ENCODE results near the gene DNAJB1. TPM values are rescaled to one million over a fixed set of nuclear protein-coding genes. Genes with fewer than 3 reads are reported as not detected.

DNAJB1 gene
- total RNA-seq, 1 experiment from 2014 or later: 71.6 TPM

- intact Hi-C loops (cut with micrococcal nuclease): loop anchor here (5.0 kb wide), 2 partner anchors 33 to 108 kb away; no protein-coding TSS in a partner anchor
- TF ChIP-seq CTCF (IDR thresholded peaks at IDR 0.05; ENCODE audit: unreplicated experiment): no peak
- H3K9me3 Mint-ChIP-seq (ENCODE audit: unreplicated experiment): no peaks in the 10 kb centered on the region
- ChIA-PET CTCF (interaction anchor here (0.6 kb wide), 3 partner anchors 117 to 609 kb away, joined by 3 read pairs; no protein-coding TSS in a partner anchor), POLR2A (no interaction called here)
- no peak for DNase-seq (ENCODE audit: unreplicated experiment)
- no peak overlapping the region for H3K27ac Mint-ChIP-seq (ENCODE audit: low read depth, unreplicated experiment)
- peaks cover 53% of the 10 kb centered on the region for H3K36me3 Mint-ChIP-seq (ENCODE audit: insufficient read depth, unreplicated experiment)
- H3K27me3 Mint-ChIP-seq (ENCODE audit: insufficient read depth, unreplicated experiment): no peaks in the 10 kb centered on the region
- no peak overlapping the region for H3K4me3 Mint-ChIP-seq (ENCODE audit: unreplicated experiment)
- BruUV-seq (replicated peaks): TSS peak; percentile 30
- H3K4me1 Mint-ChIP-seq (ENCODE audit: insufficient read depth, unreplicated experiment): no peaks in the 10 kb centered on the region
Measured at GRCh38 chr19:14470031-14470876, 47.9 kb downstream of the DNAJB1 start.

GRCh38 chr19:14467816-14468215, 50.4 kb downstream of the DNAJB1 start:
- intact Hi-C loops (cut with micrococcal nuclease): no loop called here
- CTCF ChIA-PET: interaction anchor here (0.6 to 1.6 kb wide), 9 partner anchors 8 to 589 kb away, joined by 3 to 6 read pairs (median 3); partner anchors contain the start of genes ASF1B and GIPC1

GRCh38 chr19:14467391-14467790, 50.8 kb downstream of the DNAJB1 start:
- no peaks in the 10 kb centered on the region for H3K4me1 Mint-ChIP-seq (ENCODE audit: insufficient read depth, unreplicated experiment)
- no peaks in the 10 kb centered on the region for H3K27me3 Mint-ChIP-seq (ENCODE audit: insufficient read depth, unreplicated experiment)
- no TSS peak for BruUV-seq (replicated peaks)
- DNase-seq (ENCODE audit: unreplicated experiment): no peak
- ChIA-PET POLR2A (interaction anchor here (0.6 kb wide), 1 partner anchor 14 kb away, joined by 3 read pairs; no protein-coding TSS in a partner anchor), CTCF (interaction anchor here (1.1 to 1.6 kb wide), 4 partner anchors 8 to 588 kb away, joined by 3 to 6 read pairs (median 4); no protein-coding TSS in a partner anchor)
- H3K36me3 Mint-ChIP-seq (ENCODE audit: insufficient read depth, unreplicated experiment): peaks cover 62% of the 10 kb centered on the region
- H3K4me3 Mint-ChIP-seq (ENCODE audit: unreplicated experiment): no peak overlapping the region
- H3K9me3 Mint-ChIP-seq (ENCODE audit: unreplicated experiment): no peaks in the 10 kb centered on the region
- intact Hi-C loops (cut with micrococcal nuclease): no loop called here
- no peak overlapping the region for H3K27ac Mint-ChIP-seq (ENCODE audit: low read depth, unreplicated experiment)
- TF ChIP-seq CTCF (IDR thresholded peaks at IDR 0.05; ENCODE audit: unreplicated experiment): no peak

More at GRCh38 chr19:14467816-14468215, 50.4 kb downstream of the DNAJB1 start:
- no peak overlapping the region for H3K27ac Mint-ChIP-seq (ENCODE audit: low read depth, unreplicated experiment)
- peak; percentile 35 for DNase-seq (ENCODE audit: unreplicated experiment)
- H3K9me3 Mint-ChIP-seq (ENCODE audit: unreplicated experiment): no peaks in the 10 kb centered on the region
- H3K36me3 Mint-ChIP-seq (ENCODE audit: insufficient read depth, unreplicated experiment): peaks cover 62% of the 10 kb centered on the region
- POLR2A ChIA-PET: no interaction called here
- no peak for TF ChIP-seq CTCF (IDR thresholded peaks at IDR 0.05; ENCODE audit: unreplicated experiment)
- H3K27me3 Mint-ChIP-seq (ENCODE audit: insufficient read depth, unreplicated experiment): no peaks in the 10 kb centered on the region
- H3K4me3 Mint-ChIP-seq (ENCODE audit: unreplicated experiment): no peak overlapping the region
- no peaks in the 10 kb centered on the region for H3K4me1 Mint-ChIP-seq (ENCODE audit: insufficient read depth, unreplicated experiment)
- no TSS peak for BruUV-seq (replicated peaks)

Small RNA genes within 50 kb of the gene (microRNA-seq; reads per million reads assigned to microRNA genes)
- not detected for gene MIR639

Other genes with a start within 250 kb of the DNAJB1 start
- gene ADGRE5, start 137.0 kb downstream of the DNAJB1 start, total RNA-seq (2022): 44.5 and 47.9 TPM in 2 replicates
- 62.1 and 65.4 TPM in 2 replicates for gene DDX39A, start 99.1 kb downstream of the DNAJB1 start, total RNA-seq (2022)
- gene PKN1, start 85.1 kb downstream of the DNAJB1 start, total RNA-seq (2022): 94.8 and 141 TPM in 2 replicates
- gene PTGER1, start 43.0 kb downstream of the DNAJB1 start, total RNA-seq (2022): 0.29 and 0.42 TPM in 2 replicates
- 107 and 108 TPM in 2 replicates for gene GIPC1, start 22.3 kb downstream of the DNAJB1 start, total RNA-seq (2022)
- 74.1 and 106 TPM in 2 replicates for gene TECR, start 11.2 kb upstream of the DNAJB1 start, total RNA-seq (2022)
- gene NDUFB7, start 53.7 kb upstream of the DNAJB1 start, total RNA-seq (2022): 153 and 165 TPM in 2 replicates
- not detected in 2 replicates for gene CLEC17A, start 64.7 kb upstream of the DNAJB1 start, total RNA-seq (2022)
- not detected in 2 replicates for gene ADGRE3, start 156.4 kb upstream of the DNAJB1 start, total RNA-seq (2022)
- gene ZNF333, start 171.7 kb upstream of the DNAJB1 start, total RNA-seq (2022): 15.4 and 17.5 TPM in 2 replicates